SK-N-MC (cell line): ENCODE data around the gene SPANXN3.

Experiments used
- EZH2 ChIP-seq: fragments of 200-600 bp; sonication (generic); IDR thresholded peaks from one replicate; pipeline ENCODE4 v1.6.1; 2017; ENCODE audit warnings: antibody characterized with exemption
- POLR2AphosphoS5 ChIP-seq: IDR thresholded peaks from 2 replicates; pipeline ENCODE4 v1.6.1; 2012; ENCODE audit warnings: mild to moderate bottlenecking, low read depth, low read length, borderline replicate concordance

DNA sequence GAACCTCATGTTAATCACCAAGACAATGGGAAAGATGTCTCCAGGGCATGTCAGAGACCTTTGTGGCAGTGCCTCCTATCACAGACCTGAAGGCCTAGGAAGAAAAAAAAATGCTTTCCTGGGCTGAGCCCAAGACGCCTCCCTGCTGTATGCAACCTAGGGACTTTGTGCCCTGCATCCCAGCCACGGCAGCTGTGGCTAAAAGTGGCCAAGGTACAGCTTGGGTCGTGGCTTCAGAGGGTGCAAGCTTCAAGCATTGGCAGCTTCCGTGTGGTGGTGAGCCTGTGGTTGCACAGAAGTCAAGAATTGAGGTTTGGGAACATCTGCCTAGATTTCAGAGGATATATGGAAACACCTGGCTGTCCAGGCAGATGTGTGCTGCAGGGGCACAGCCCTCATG, 40.5 kb downstream of the SPANXN3 start:
- TF ChIP-seq EZH2: no peak
- no peak for TF ChIP-seq POLR2AphosphoS5
